ENCODE measurements around the gene IFITM1.

Gene IFITM1

GRCh38 chr11:350723-351255 is 36.9 kb downstream of the IFITM1 start:
- no peak for DNase-seq (ENCODE audit: low read depth, low spot score)
- TF ChIP-seq YY1 (IDR thresholded peaks at IDR 0.05; ENCODE audit: insufficient read depth, insufficient read length) (no peak), SUZ12 (IDR thresholded peaks at IDR 0.05; ENCODE audit: extremely low read depth, insufficient read depth, insufficient read length) (no peak), ZNF274 (IDR thresholded peaks at IDR 0.05; ENCODE audit: low read depth, low read length) (no peak)
- Histone ChIP-seq H3K4me3 (ENCODE audit: insufficient read length, low read depth) (no peak overlapping the region), H3K4me1 (ENCODE audit: insufficient read depth, insufficient read length) (peaks cover 14% of the 10 kb centered on the region), H3K9me3 (ENCODE audit: insufficient read depth, low read length) (no peaks in the 10 kb centered on the region), H3K36me3 (ENCODE audit: insufficient read depth, insufficient read length, low read length) (no peaks in the 10 kb centered on the region), H3K27me3 (ENCODE audit: insufficient read depth, insufficient read length) (no peaks in the 10 kb centered on the region), H3K9ac (ENCODE audit: insufficient read length, low read depth) (peak overlapping the region; percentile 65)

GRCh38 chr11:351411-351810 is 37.6 kb downstream of the IFITM1 start:
- H3K9ac ChIP-seq (ENCODE audit: insufficient read length, low read depth): peak overlapping the region; percentile 65
- TF ChIP-seq ZNF274 (IDR thresholded peaks at IDR 0.05; ENCODE audit: low read depth, low read length): no peak
- TF ChIP-seq SUZ12 (IDR thresholded peaks at IDR 0.05; ENCODE audit: extremely low read depth, insufficient read depth, insufficient read length): no peak
- no peak for TF ChIP-seq YY1 (IDR thresholded peaks at IDR 0.05; ENCODE audit: insufficient read depth, insufficient read length)
- no peaks in the 10 kb centered on the region for H3K36me3 ChIP-seq (ENCODE audit: insufficient read depth, insufficient read length, low read length)
- H3K4me3 ChIP-seq (ENCODE audit: insufficient read length, low read depth): no peak overlapping the region
- H3K9me3 ChIP-seq (ENCODE audit: insufficient read depth, low read length): peaks cover 2% of the 10 kb centered on the region; the same call in 1 of the 2 replicates
- no peaks in the 10 kb centered on the region for H3K27me3 ChIP-seq (ENCODE audit: insufficient read depth, insufficient read length)
- peaks cover 14% of the 10 kb centered on the region for H3K4me1 ChIP-seq (ENCODE audit: insufficient read depth, insufficient read length)
- no peak for DNase-seq (ENCODE audit: low read depth, low spot score)

DNA sequence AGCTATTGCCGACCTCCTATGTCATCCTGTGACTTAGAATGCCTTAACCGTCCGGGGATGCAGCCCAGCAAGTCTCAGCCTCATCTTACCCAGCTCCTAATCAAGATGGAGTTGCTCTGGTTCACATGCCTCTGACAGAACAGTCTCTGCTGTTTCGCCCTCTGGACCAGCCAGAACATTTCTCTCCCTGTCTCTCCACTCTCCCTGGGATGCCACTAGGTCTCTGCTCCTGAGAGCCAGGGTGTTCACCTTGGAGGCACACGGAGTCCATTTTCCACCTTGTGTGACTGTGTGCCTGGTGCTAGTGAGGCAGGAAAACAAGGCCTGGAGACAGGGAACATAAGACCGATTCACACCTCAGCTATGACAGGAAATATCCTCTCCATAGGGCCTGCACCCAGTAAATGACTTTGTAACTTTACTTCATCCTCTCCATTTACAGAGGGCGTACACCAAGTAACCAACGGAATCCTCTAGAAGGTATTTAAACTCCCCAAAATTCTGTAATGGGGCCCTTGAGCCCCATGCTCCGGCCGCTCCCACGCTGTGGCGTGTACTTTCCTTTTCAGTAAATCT is 38.7 kb downstream of the IFITM1 start:
- Histone ChIP-seq H3K4me3 (ENCODE audit: insufficient read length, low read depth) (no peak overlapping the region), H3K9ac (ENCODE audit: insufficient read length, low read depth) (no peak overlapping the region), H3K4me1 (ENCODE audit: insufficient read depth, insufficient read length) (peaks cover 18% of the 10 kb centered on the region), H3K27me3 (ENCODE audit: insufficient read depth, insufficient read length) (no peaks in the 10 kb centered on the region), H3K9me3 (ENCODE audit: insufficient read depth, low read length) (peaks cover 11% of the 10 kb centered on the region), H3K36me3 (ENCODE audit: insufficient read depth, insufficient read length, low read length) (no peaks in the 10 kb centered on the region)
- TF ChIP-seq ZNF274 (IDR thresholded peaks at IDR 0.05; ENCODE audit: low read depth, low read length) (no peak), SUZ12 (IDR thresholded peaks at IDR 0.05; ENCODE audit: extremely low read depth, insufficient read depth, insufficient read length) (no peak), YY1 (IDR thresholded peaks at IDR 0.05; ENCODE audit: insufficient read depth, insufficient read length) (no peak)
- DNase-seq (ENCODE audit: low read depth, low spot score): no peak

DNA sequence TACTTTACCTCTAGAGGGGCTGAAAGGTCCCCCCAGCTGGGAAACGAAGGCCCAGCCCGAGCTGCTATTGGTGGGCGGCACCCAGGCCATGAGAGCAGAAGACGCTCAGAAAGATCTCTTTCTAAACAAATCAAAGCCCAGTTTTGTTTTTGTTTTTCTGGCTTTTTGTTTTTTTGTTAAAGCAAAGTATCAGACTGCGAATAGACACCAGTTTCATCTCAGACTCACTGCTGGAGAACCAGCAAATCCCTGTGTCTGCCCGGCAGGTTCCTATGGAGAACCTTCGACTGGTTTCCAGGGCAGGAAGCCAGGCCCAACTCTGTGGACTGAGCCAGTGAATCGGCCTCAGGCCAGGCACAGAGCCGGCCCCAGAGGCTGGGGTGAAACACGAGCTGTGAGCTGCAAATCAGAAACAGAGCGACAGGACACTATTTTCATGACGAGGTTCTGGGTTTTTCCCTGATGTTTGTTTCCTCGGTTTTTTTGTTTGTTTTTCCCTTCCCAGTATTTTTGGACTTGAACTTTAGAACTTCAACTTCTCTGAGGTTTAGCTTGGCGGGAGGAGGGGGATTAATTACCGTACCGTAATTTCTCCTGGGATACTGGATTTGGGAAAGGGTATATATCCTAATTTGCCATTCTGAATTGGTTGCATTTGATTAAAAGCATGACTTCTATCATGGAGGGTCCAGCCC is 39.5 kb downstream of the IFITM1 start:
- Histone ChIP-seq H3K27me3 (ENCODE audit: insufficient read depth, insufficient read length) (no peaks in the 10 kb centered on the region), H3K9ac (ENCODE audit: insufficient read length, low read depth) (no peak overlapping the region), H3K9me3 (ENCODE audit: insufficient read depth, low read length) (peaks cover 11% of the 10 kb centered on the region), H3K36me3 (ENCODE audit: insufficient read depth, insufficient read length, low read length) (no peaks in the 10 kb centered on the region), H3K4me1 (ENCODE audit: insufficient read depth, insufficient read length) (peaks cover 18% of the 10 kb centered on the region), H3K4me3 (ENCODE audit: insufficient read length, low read depth) (no peak overlapping the region)
- no peak for DNase-seq (ENCODE audit: low read depth, low spot score)
- no peak for TF ChIP-seq ZNF274 (IDR thresholded peaks at IDR 0.05; ENCODE audit: low read depth, low read length)
- TF ChIP-seq SUZ12 (IDR thresholded peaks at IDR 0.05; ENCODE audit: extremely low read depth, insufficient read depth, insufficient read length): no peak
- no peak for TF ChIP-seq YY1 (IDR thresholded peaks at IDR 0.05; ENCODE audit: insufficient read depth, insufficient read length)

- Histone ChIP-seq H3K27me3 (ENCODE audit: insufficient read depth, insufficient read length) (peaks cover 5% of the 10 kb centered on the region), H3K36me3 (ENCODE audit: insufficient read depth, insufficient read length, low read length) (no peaks in the 10 kb centered on the region), H3K9ac (ENCODE audit: insufficient read length, low read depth) (peak overlapping the region; percentile 98), H3K4me1 (ENCODE audit: insufficient read depth, insufficient read length) (peaks cover 18% of the 10 kb centered on the region), H3K9me3 (ENCODE audit: insufficient read depth, low read length) (peaks cover 19% of the 10 kb centered on the region), H3K4me3 (ENCODE audit: insufficient read length, low read depth) (peak overlapping the region; percentile 51)
- TF ChIP-seq SUZ12 (IDR thresholded peaks at IDR 0.05; ENCODE audit: extremely low read depth, insufficient read depth, insufficient read length): no peak
- no peak for TF ChIP-seq YY1 (IDR thresholded peaks at IDR 0.05; ENCODE audit: insufficient read depth, insufficient read length)
- no peak for TF ChIP-seq ZNF274 (IDR thresholded peaks at IDR 0.05; ENCODE audit: low read depth, low read length)
- peak; percentile 84 for DNase-seq (ENCODE audit: low read depth, low spot score)
Measured at GRCh38 chr11:355581-356458, 42.0 kb downstream of the IFITM1 start.

DNA sequence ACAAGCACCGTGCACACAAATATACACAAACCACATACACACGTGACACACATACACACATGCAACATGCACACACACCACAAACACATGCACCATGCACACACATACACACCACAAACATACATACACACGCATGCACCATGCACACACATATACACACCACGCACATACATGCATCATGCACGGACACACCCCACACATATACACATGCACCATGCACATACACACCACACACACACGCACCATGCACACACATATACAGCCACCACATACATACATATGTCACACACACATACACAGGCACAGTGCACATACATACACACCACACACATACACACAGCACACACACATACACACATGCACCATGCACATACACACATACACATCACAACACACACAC is 42.8 kb downstream of the IFITM1 start:
- H3K9ac ChIP-seq (ENCODE audit: insufficient read length, low read depth): no peak overlapping the region
- peaks cover 27% of the 10 kb centered on the region for H3K9me3 ChIP-seq (ENCODE audit: insufficient read depth, low read length)
- H3K4me1 ChIP-seq (ENCODE audit: insufficient read depth, insufficient read length): peaks cover 12% of the 10 kb centered on the region
- no peak for DNase-seq (ENCODE audit: low read depth, low spot score)
- no peak overlapping the region for H3K4me3 ChIP-seq (ENCODE audit: insufficient read length, low read depth)
- TF ChIP-seq YY1 (IDR thresholded peaks at IDR 0.05; ENCODE audit: insufficient read depth, insufficient read length) (no peak), ZNF274 (IDR thresholded peaks at IDR 0.05; ENCODE audit: low read depth, low read length) (no peak), SUZ12 (IDR thresholded peaks at IDR 0.05; ENCODE audit: extremely low read depth, insufficient read depth, insufficient read length) (no peak)
- H3K36me3 ChIP-seq (ENCODE audit: insufficient read depth, insufficient read length, low read length): no peaks in the 10 kb centered on the region
- H3K27me3 ChIP-seq (ENCODE audit: insufficient read depth, insufficient read length): peaks cover 5% of the 10 kb centered on the region
